Activated T-helper 1 cell treated with Interleukin-2 at 50 U/mL for 16 hours (primary cell): Measurements from ENCODE around the gene ALPL.

Experiments
- DNase-seq: peaks from one replicate; pipeline ENCODE4 v3.0.0-alpha.2; 2020; ENCODE audit warnings: low read depth

The ALPL gene

DNA sequence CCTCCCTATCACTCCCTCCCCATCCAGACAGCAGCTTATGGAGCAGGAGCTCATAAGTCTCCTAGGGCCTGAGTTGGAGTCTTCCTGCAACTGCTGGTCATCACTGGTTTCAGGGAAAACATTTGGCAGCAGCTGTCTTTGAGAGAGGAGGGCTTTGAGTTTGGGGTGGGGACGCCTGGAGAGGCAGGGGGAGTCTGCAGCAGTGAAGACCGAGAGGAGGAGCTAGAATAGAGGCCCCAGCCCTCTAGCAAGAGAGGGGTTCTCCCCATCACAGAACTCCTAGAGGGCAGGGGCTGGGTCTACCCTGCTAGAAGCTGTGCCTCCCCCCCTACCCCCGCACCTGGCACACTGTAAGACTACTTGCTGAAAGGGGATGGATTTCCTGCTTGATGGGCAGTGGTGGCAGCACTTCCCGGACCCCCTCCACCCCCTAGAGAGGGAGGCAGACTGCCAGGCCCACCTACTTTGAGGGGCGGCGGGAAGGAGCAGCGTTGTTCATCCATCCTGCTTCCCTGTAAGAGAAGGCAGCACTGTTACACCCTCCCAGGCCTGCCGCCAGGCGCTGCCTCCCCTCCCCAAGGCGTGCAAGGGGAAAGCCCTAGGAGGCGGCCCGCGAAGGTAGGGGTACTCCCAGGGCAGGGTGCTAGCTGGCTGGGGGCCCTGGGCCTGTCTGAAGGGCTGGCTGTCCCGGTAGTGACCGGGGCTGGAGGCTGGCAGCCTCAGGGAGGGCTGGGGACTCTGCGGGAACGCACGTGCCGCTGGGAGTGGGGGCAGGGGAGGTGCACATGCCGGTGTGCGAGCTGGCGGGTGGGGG lies 109.5 kb downstream of the ALPL start:
- DNase-seq: no peak

GRCh38 chr1:21619375-21619947 lies 110.2 kb downstream of the ALPL start:
- DNase-seq: no peak

GRCh38 chr1:21620011-21620410 lies 110.8 kb downstream of the ALPL start:
- no peak for DNase-seq

DNA sequence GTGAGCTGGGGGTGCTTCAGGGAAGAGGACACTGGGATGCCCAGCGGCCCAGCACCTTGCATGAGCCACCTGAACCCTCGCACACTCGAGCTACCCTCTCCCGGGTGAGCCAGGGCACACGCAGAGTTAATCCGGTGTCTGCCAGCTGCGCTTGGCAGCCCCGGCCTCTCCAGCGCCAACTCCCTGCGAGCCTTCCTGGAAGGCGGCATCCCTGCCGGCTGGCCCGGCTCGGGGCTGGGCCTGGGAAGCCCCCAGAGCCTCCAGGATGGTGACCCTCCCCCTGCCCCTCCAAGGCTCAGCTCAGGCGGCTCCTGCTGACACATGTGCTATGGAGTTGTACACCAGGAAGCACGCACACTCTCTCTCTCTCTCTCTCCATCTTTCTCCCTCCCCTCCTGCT lies 111.3 kb downstream of the ALPL start:
- no peak for DNase-seq

DNA sequence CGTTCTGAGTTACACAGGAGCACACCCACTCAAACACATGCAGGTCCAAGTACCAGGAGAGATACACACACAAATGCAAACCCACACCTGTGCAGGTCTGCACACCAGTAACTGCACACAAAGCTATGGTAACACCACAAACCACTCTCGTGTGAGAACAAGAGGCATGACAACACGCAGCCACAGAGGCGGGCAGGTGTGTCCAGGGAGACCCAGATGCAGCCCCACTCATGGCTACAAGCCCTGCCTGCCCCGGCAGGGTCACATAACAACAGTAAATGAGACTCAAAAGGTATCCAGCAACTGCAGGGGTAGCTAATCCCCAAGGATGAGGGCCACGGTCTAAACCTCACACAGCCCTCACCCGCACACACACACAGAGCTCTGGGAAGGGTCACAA lies 111.8 kb downstream of the ALPL start:
- DNase-seq: no peak

- DNase-seq: no peak
These were observed 112.7 kb downstream of the ALPL start for GRCh38 chr1:21621761-21622436.

DNA sequence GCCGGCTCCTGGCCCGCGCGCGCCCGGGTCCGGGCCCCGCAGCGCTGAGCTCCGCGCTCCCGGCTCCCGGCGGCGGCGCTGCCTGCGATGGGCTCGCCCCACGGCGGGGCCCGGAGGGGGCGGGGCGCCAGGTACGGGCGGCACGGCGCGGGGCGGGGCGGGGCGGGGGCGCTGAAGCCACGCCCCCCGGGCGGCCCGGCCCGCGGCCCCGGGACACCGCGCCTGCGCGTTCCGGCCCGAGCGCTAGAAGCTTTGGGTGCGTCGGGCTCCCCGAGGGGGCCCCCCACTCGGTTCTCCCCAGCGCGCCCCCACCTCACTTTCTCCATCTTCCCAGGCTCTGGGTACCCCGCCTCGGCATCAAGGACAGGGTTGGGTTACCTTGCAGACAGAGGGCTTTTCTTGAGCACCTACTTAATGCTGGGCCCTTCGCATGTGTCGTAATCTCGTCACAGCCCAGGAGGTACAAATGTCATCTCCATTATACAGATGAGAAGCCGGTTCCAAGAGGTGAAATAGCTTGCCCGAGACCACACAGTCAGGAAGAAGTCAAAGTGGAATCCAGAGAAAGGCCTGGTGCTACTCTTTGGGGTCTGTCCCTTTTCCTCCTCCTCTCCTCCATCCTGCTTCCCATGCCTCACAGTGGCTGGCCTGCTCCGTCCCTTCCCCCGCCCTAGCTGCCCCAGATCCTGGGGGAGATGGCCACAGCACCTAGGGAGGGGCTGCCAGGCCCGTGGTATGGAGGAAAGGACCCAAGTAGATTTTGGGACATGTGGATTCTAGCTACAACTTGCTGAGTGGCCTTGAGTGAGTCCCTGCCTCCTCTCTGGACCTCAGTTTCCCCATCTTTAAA lies 113.5 kb downstream of the ALPL start:
- DNase-seq: peak; percentile 37

- DNase-seq: no peak
These were observed 114.3 kb downstream of the ALPL start for GRCh38 chr1:21623410-21623961.

DNA sequence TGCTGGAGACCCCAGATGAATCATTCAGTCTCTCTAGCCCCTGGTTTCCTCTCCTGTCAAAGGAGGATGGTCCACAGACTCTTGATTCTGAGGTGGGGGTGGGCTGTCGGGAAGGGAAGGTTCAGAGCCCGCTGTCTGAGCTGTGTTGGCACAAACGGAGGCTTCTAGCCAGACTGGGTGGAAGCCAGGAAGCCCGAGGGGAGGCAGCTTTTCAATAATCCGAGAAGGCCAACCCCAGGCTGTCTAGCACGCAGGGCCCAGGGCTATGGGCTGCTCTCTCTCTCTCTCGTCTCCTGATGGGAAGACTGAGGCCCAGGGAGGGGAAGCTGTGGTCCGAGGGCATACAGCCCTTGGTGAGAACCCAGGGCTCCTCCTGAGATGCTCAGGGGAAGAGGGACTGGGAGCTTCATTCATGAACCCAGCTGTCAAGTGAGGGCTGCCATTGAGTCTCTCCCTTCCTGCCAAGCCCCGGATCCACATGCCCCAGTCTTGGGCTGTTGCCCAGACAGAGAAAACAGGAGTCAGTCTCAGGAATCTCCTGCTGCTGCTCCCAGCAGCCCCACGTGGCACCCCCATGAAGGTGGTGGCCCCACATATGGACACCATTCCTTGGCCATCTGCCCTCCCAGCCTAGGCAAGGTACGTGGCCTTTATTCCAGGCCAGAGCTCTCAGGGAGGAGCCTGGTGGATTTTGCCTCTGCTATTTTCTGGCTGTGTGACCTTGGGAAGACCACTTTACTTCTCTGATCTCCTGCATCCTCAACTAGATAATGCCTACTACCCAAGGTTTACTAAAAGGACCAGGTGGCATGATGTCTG lies 115.6 kb downstream of the ALPL start:
- DNase-seq: no peak

- DNase-seq: no peak
These were observed 116.4 kb downstream of the ALPL start for GRCh38 chr1:21625390-21626190.

- no peak for DNase-seq
These were observed 117.7 kb downstream of the ALPL start for GRCh38 chr1:21626921-21627339.
